Measurements from ENCODE around the gene POLR3E. TPM values are rescaled to one million over a fixed set of nuclear protein-coding genes. Genes with fewer than 3 reads are reported as not detected.

The POLR3E gene
- total RNA-seq, 1 donor = 19.2 TPM

- Histone ChIP-seq H3K9me3 (ENCODE audit: low read depth, low read length) (no peaks in the 10 kb centered on the region), H3K27ac (ENCODE audit: low read depth, low read length) (no peak overlapping the region), H3K4me2 (ENCODE audit: insufficient read depth, low read length) (no peak overlapping the region), H2AFZ (ENCODE audit: low read length) (no peak overlapping the region), H3K79me2 (ENCODE audit: insufficient read depth, low read length) (no peaks in the 10 kb centered on the region), H3K4me3 (ENCODE audit: insufficient read depth, low read length) (no peak overlapping the region), H3K27me3 (ENCODE audit: insufficient read depth, low read length) (no peaks in the 10 kb centered on the region), H4K20me1 (ENCODE audit: insufficient read depth, low read length) (no peaks in the 10 kb centered on the region), H3K4me1 (ENCODE audit: insufficient read depth, low read length) (no peaks in the 10 kb centered on the region), H3K36me3 (ENCODE audit: insufficient read depth, low read length) (peaks cover 58% of the 10 kb centered on the region)
- no peak for DNase-seq (ENCODE audit: insufficient read length, low spot score, missing footprints)
- TF ChIP-seq CTCF (IDR thresholded peaks at IDR 0.05; ENCODE audit: extremely low read depth, low read depth, low read length) = no peak
Observed at GRCh38 chr16:22278441-22279230, 18.6 kb upstream of the POLR3E start.

- Histone ChIP-seq H2AFZ (ENCODE audit: low read length) (no peak overlapping the region), H3K4me2 (ENCODE audit: insufficient read depth, low read length) (no peak overlapping the region), H3K9me3 (ENCODE audit: low read depth, low read length) (no peaks in the 10 kb centered on the region), H3K4me1 (ENCODE audit: insufficient read depth, low read length) (no peaks in the 10 kb centered on the region), H3K27me3 (ENCODE audit: insufficient read depth, low read length) (no peaks in the 10 kb centered on the region), H3K79me2 (ENCODE audit: insufficient read depth, low read length) (no peaks in the 10 kb centered on the region), H3K36me3 (ENCODE audit: insufficient read depth, low read length) (peaks cover 58% of the 10 kb centered on the region), H3K4me3 (ENCODE audit: insufficient read depth, low read length) (no peak overlapping the region), H4K20me1 (ENCODE audit: insufficient read depth, low read length) (no peaks in the 10 kb centered on the region), H3K27ac (ENCODE audit: low read depth, low read length) (no peak overlapping the region)
- no peak for TF ChIP-seq CTCF (IDR thresholded peaks at IDR 0.05; ENCODE audit: extremely low read depth, low read depth, low read length)
- DNase-seq (ENCODE audit: insufficient read length, low spot score, missing footprints) = no peak
Observed at GRCh38 chr16:22282254-22282892, 14.8 kb upstream of the POLR3E start.

GRCh38 chr16:22284637-22285036 is 12.6 kb upstream of the POLR3E start:
- no peak for TF ChIP-seq CTCF (IDR thresholded peaks at IDR 0.05; ENCODE audit: extremely low read depth, low read depth, low read length)
- Histone ChIP-seq H3K27ac (ENCODE audit: low read depth, low read length) (no peak overlapping the region), H3K36me3 (ENCODE audit: insufficient read depth, low read length) (peaks cover 42% of the 10 kb centered on the region), H3K79me2 (ENCODE audit: insufficient read depth, low read length) (no peaks in the 10 kb centered on the region), H3K4me1 (ENCODE audit: insufficient read depth, low read length) (no peaks in the 10 kb centered on the region), H3K4me2 (ENCODE audit: insufficient read depth, low read length) (no peak overlapping the region), H3K9me3 (ENCODE audit: low read depth, low read length) (no peaks in the 10 kb centered on the region), H3K27me3 (ENCODE audit: insufficient read depth, low read length) (no peaks in the 10 kb centered on the region), H3K4me3 (ENCODE audit: insufficient read depth, low read length) (no peak overlapping the region), H4K20me1 (ENCODE audit: insufficient read depth, low read length) (no peaks in the 10 kb centered on the region), H2AFZ (ENCODE audit: low read length) (no peak overlapping the region)
- no peak for DNase-seq (ENCODE audit: insufficient read length, low spot score, missing footprints)

GRCh38 chr16:22285080-22285479 is 12.1 kb upstream of the POLR3E start:
- Histone ChIP-seq H3K4me3 (ENCODE audit: insufficient read depth, low read length) (no peak overlapping the region), H4K20me1 (ENCODE audit: insufficient read depth, low read length) (no peaks in the 10 kb centered on the region), H3K79me2 (ENCODE audit: insufficient read depth, low read length) (no peaks in the 10 kb centered on the region), H3K27me3 (ENCODE audit: insufficient read depth, low read length) (no peaks in the 10 kb centered on the region), H2AFZ (ENCODE audit: low read length) (no peak overlapping the region), H3K4me2 (ENCODE audit: insufficient read depth, low read length) (no peak overlapping the region), H3K36me3 (ENCODE audit: insufficient read depth, low read length) (peaks cover 38% of the 10 kb centered on the region), H3K4me1 (ENCODE audit: insufficient read depth, low read length) (no peaks in the 10 kb centered on the region), H3K9me3 (ENCODE audit: low read depth, low read length) (no peaks in the 10 kb centered on the region), H3K27ac (ENCODE audit: low read depth, low read length) (no peak overlapping the region)
- no peak for DNase-seq (ENCODE audit: insufficient read length, low spot score, missing footprints)
- no peak for TF ChIP-seq CTCF (IDR thresholded peaks at IDR 0.05; ENCODE audit: extremely low read depth, low read depth, low read length)

Measured in osteoblast (primary cell).